Measurements from ENCODE around the gene SOHLH1. TPM values are rescaled to one million over a fixed set of nuclear protein-coding genes. Genes with fewer than 3 reads are reported as not detected.

The SOHLH1 gene
- polyA plus RNA-seq, 2 of the 4 experiments (the other 2 are of a cell fraction) = not detected

- no peak for FAIRE-seq
- 49% methylated on average over 9 of the region's 24 CpGs for WGBS (ENCODE audit: missing lambda C conversion rate)
- Histone ChIP-seq H3K4me3 (no peak overlapping the region), H3K4me2 (no peak overlapping the region), H3K9me3 (no peaks in the 10 kb centered on the region), H3K4me1 (no peaks in the 10 kb centered on the region; the same call in 2 of the 3 replicates), H3K27ac (no peak overlapping the region)
- TF ChIP-seq, protein P1, sequence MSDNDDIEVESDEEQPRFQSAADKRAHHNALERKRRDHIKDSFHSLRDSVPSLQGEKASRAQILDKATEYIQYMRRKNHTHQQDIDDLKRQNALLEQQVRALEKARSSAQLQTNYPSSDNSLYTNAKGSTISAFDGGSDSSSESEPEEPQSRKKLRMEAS (IDR thresholded peaks at IDR 0.05) = no peak
- no peak for TF ChIP-seq FOSB (CRISPR knock-in tag; IDR thresholded peaks at IDR 0.05)
- TF ChIP-seq KDM5A (IDR thresholded peaks at IDR 0.05) = no peak
- no peak for TF ChIP-seq PHF8 (IDR thresholded peaks at IDR 0.05; ENCODE audit: borderline replicate concordance, low read depth)
- TF ChIP-seq ZSCAN20 (CRISPR knock-in tag; IDR thresholded peaks at IDR 0.05) = no peak
- TF ChIP-seq, protein P2, sequence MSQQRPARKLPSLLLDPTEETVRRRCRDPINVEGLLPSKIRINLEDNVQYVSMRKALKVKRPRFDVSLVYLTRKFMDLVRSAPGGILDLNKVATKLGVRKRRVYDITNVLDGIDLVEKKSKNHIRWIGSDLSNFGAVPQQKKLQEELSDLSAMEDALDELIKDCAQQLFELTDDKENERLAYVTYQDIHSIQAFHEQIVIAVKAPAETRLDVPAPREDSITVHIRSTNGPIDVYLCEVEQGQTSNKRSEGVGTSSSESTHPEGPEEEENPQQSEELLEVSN (IDR thresholded peaks at IDR 0.05; ENCODE audit: borderline replicate concordance, low read depth) = no peak
- no peak for TF ChIP-seq SREBF2 (IDR thresholded peaks at IDR 0.05)
- no peak for TF ChIP-seq HOXB5 (CRISPR knock-in tag; IDR thresholded peaks at IDR 0.05)
- TF ChIP-seq HOXA7 (CRISPR knock-in tag; IDR thresholded peaks at IDR 0.05) = no peak
- no peak for TF ChIP-seq CBX2 (IDR thresholded peaks at IDR 0.05; ENCODE audit: borderline replicate concordance, low read depth)
- TF ChIP-seq, protein P3, sequence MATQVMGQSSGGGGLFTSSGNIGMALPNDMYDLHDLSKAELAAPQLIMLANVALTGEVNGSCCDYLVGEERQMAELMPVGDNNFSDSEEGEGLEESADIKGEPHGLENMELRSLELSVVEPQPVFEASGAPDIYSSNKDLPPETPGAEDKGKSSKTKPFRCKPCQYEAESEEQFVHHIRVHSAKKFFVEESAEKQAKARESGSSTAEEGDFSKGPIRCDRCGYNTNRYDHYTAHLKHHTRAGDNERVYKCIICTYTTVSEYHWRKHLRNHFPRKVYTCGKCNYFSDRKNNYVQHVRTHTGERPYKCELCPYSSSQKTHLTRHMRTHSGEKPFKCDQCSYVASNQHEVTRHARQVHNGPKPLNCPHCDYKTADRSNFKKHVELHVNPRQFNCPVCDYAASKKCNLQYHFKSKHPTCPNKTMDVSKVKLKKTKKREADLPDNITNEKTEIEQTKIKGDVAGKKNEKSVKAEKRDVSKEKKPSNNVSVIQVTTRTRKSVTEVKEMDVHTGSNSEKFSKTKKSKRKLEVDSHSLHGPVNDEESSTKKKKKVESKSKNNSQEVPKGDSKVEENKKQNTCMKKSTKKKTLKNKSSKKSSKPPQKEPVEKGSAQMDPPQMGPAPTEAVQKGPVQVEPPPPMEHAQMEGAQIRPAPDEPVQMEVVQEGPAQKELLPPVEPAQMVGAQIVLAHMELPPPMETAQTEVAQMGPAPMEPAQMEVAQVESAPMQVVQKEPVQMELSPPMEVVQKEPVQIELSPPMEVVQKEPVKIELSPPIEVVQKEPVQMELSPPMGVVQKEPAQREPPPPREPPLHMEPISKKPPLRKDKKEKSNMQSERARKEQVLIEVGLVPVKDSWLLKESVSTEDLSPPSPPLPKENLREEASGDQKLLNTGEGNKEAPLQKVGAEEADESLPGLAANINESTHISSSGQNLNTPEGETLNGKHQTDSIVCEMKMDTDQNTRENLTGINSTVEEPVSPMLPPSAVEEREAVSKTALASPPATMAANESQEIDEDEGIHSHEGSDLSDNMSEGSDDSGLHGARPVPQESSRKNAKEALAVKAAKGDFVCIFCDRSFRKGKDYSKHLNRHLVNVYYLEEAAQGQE (IDR thresholded peaks at IDR 0.05) = no peak
- TF ChIP-seq ZC3H11A (IDR thresholded peaks at IDR 0.05) = no peak
- POLR2A ChIA-PET = no interaction called here
- CTCF ChIA-PET = interaction anchor here (0.6 to 1.0 kb wide), 4 partner anchors 28 to 214 kb away, joined by 3 to 4 read pairs (median 3); partner anchors contain the start of gene KCNT1
- peak in 1 of 2 experiments; percentile 24; a peak in 3 of 6 replicates for ATAC-seq
- no peak for DNase-seq (ENCODE audit: low read depth in 1 of 2, low spot score in 1 of 2)
These were observed 42.3 kb upstream of the SOHLH1 start for GRCh38 chr9:135741276-135742219.

DNA sequence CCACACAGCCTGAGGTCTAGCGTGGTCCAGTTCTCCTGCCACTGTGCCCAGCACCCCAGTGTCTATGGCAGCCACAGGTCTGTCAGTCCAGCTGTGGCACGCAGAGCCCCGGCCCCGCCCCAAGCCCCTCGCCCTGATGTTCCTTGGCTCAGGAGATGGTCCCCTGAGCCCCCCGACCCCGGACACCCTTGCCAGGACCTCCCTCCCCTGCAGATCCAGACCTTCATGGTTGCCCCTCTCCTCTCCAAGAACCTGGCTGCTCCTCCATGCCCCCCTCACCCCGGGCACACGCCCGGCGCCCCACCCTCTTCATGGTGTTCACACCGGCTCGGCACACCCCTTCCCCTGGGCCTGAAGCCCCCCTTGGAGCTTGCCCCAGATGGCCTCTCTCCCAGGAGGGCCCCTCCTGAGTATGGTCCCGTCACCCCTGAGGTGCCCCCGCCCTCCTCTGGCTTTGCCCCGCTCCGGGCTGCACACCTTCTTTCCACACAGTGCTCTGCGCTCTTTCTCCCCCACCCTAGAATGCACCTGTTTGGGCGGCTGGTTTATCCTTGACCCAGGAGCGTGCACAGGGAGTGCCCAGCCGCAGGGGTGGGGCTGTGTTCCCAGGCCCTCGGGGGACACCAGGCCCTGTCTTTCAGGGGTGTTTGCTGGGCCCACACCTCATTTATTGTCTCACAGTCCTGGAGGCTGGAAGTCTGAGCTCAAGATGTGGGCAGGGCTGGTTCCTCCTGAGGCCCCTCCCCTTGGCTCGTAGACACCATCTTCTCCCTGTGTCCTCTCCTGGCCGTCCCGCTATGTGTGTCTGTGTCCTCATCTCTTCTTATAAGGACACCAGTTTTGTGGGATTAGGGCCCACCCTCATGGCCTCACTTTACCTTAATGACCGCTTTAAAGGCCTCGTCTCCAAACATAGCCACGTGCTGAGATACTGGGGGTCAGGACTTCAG is 40.3 kb upstream of the SOHLH1 start:
- Histone ChIP-seq H3K4me1 (peaks cover 5% of the 10 kb centered on the region; the same call in 1 of the 3 replicates), H3K9me3 (no peaks in the 10 kb centered on the region), H3K4me2 (no peak overlapping the region), H3K27ac (no peak overlapping the region), H3K4me3 (no peak overlapping the region)
- FAIRE-seq (no peak), ATAC-seq (peak in 1 of 2 experiments; percentile 15; a peak in 1 of 6 replicates), DNase-seq (ENCODE audit: low read depth in 1 of 2, low spot score in 1 of 2) (peak in 1 of 2 experiments; percentile 22)
- CTCF ChIA-PET = interaction anchor here (1.2 kb wide), 2 partner anchors 10 to 59 kb away, joined by 3 read pairs; no protein-coding TSS in a partner anchor
- POLR2A ChIA-PET = no interaction called here
- WGBS (ENCODE audit: missing lambda C conversion rate) = 33% methylated on average over 11 of the region's 28 CpGs
- no peak for TF ChIP-seq ZSCAN20 (CRISPR knock-in tag; IDR thresholded peaks at IDR 0.05)
- no peak for TF ChIP-seq CBX8 (IDR thresholded peaks at IDR 0.05)
- no peak for TF ChIP-seq HEYL (CRISPR knock-in tag; IDR thresholded peaks at IDR 0.05)
- no peak for TF ChIP-seq JUNB (IDR thresholded peaks at IDR 0.05)
- no peak for TF ChIP-seq SREBF2 (IDR thresholded peaks at IDR 0.05)
- no peak for TF ChIP-seq RFX5 (IDR thresholded peaks at IDR 0.05)
- no peak for TF ChIP-seq HOXB5 (CRISPR knock-in tag; IDR thresholded peaks at IDR 0.05)
- TF ChIP-seq FOSL2 (IDR thresholded peaks at IDR 0.05) = no peak
- TF ChIP-seq FOSL2 (CRISPR knock-in tag; IDR thresholded peaks at IDR 0.05) = no peak
- no peak for TF ChIP-seq MAZ (IDR thresholded peaks at IDR 0.05; ENCODE audit: borderline replicate concordance, low read depth, low read length)
- TF ChIP-seq ZC3H11A (IDR thresholded peaks at IDR 0.05) = no peak
- no peak for TF ChIP-seq ESRRA (IDR thresholded peaks at IDR 0.05; ENCODE audit: borderline replicate concordance, low read length)
- no peak for TF ChIP-seq ZNF302 (CRISPR knock-in tag; IDR thresholded peaks at IDR 0.05)
- no peak for TF ChIP-seq KDM1A (IDR thresholded peaks at IDR 0.05; ENCODE audit: low read depth)
- no peak for TF ChIP-seq POLR2AphosphoS2 (conservative IDR thresholded peaks at IDR 0.05; ENCODE audit: low read length)
- TF ChIP-seq TFCP2L1 (CRISPR knock-in tag; IDR thresholded peaks at IDR 0.05) = no peak
- TF ChIP-seq SMC3 (IDR thresholded peaks at IDR 0.05) = no peak
- TF ChIP-seq, protein P2 (IDR thresholded peaks at IDR 0.05; ENCODE audit: borderline replicate concordance, low read depth) = no peak
- no peak for TF ChIP-seq HOXB13 (CRISPR knock-in tag; IDR thresholded peaks at IDR 0.05; ENCODE audit: low read depth)
- TF ChIP-seq PHF8 (IDR thresholded peaks at IDR 0.05; ENCODE audit: borderline replicate concordance, low read depth) = no peak
- TF ChIP-seq HMGXB4 (CRISPR knock-in tag; IDR thresholded peaks at IDR 0.05; ENCODE audit: borderline replicate concordance) = no peak

Measured in A549 (cell line).